RKO (cell line): Measurements from ENCODE around the gene TBL1X.

ENCODE experiments used
- DNase-seq: peaks from one replicate; pipeline ENCODE4 v3.0.0-alpha.2; 2016; ENCODE audit warnings: low spot score

TBL1X gene

DNA sequence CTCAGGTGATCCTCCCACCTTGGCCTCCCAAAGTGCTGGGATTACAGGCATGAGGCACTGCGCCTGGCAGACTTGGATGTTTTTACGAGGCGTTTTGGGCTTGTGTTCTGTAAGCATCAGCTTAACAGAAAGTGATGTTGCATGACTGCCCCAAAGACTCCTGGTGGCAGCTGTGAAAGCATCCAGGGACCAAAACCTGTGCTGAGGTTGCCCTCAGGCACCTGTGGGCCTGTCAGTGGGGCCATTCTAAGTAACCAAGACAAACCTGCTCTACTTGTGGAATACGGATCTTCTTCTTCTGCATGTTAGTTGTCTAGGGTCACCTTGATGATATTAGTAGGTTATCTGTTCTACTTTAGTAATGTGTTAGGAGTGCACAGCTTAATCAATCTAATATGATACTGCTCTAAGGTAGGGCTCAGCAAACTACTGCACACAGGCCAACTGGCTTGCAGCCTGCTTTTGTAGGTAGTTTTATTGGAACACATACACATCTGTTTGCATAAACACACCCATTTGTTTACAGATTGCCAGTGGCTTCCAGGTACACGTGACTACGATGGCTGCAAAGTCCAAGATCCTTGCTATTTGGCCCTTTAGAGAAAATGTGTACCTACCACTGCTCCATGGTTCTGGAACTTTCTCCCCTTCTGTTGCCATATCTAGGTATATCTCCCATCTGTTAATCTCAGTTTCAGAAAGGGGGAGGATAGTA, 164.1 kb downstream of the TBL1X start:
- DNase-seq, result no peak

DNA sequence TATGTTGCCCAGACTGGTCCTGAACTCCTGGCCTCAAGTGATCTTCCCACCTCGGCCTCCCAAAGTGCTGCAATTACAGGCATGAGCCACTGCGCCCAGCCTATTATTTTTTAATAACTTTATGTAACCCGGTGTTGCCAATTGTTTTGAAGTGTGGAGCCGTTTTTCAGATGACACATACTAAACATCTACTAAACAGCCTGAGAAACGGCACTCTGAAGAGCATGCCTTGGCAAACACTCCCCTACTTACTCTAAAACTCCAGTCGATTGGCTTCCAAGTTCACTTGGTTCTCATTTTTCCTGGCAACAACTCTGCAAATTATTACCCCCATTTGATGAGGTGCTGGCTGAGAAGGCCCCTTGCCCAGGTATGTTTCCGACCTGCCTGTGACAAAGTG, 169.7 kb downstream of the TBL1X start:
- DNase-seq, result no peak

DNA sequence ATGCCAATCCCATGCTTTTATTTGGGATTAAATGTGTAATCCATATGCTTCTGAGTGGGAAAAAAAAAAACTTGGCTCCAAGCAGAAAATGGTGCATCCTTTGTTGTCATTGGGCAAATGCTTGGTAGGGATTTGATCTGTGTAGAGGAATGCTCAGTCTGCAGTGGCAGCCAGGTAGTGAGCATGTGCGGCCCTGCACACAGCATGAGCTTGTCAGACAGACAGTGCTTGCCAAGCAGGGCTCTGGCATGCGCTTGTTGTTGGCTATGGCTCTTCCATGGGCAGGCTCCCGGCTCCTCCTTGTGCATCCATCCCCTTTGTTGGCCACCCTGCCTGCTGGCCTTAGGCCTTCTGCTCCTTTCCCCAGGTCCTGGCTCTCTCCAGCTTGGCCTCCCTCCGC, 170.5 kb downstream of the TBL1X start:
- no peak for DNase-seq

DNA sequence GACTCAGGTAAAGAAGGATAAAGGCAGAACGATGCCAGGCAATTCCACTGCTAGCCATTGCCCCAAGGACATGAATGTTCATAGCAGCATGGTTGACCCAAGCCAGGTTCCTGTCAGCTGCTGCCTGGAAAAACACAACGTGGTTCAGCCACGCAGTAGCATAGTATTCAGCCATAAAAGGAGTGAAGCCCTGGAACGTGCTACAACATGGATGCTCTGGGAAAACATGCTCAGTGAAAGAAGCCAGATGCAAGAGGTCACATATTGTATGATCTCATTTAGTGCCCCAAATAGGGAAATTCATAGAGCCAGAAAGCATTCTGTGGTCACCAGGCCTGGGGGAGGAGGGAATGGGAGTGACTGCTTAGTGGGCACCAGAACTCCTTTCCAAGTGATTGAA, 170.9 kb downstream of the TBL1X start:
- no peak for DNase-seq

DNA sequence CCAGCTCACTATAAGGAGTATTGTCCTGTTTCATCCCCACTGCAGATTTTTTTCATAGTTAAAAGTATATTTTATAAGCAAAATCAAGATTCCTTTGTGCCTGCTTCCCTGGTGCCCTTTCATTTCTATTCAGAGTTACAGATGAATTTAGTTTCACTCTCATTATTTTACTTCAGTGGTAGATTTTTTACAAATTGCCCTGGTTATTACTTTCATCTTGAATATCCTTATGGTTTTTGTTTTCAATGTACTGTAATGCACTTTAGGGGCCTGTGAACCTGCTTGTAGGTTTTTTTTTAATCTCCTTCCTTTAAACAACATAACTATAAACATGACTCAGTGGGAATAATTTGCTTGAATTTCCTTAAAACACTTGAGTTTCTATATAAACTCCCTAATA, 174.0 kb downstream of the TBL1X start:
- no peak for DNase-seq

DNA sequence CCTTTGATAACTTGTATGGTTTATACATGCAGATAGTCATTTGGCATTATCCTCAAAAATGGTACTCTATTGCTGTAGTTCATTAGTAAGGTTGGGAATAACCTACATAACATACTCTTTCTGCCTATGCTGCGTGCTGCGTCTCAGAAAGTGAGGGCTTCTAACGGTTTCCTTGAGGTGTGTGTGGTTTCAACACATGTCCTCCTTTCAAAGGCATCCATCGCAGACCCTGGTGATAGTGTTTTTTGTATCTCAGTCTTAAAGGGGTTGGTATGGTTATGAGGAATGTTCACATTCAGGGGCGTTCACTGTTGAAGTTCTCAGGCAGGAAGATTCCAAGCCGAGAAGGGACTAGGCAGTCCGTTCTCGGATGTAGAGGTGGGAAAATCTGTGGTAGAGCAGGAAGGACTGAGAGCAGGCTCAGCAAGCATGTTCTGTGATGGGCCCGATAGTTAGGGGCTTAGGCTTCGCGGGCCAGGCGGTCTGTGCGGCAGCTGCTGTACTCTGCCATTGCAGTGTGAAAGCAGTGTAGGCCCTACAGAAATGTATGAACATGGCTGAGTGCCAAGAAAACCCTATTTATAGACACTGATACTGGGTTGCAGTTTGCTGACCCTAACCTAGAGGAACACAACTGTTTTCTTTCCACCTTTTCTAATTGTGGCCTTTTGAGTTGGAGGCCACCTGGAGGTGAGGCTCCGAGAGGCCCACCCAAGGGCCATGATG, 177.6 kb downstream of the TBL1X start:
- no peak for DNase-seq

DNA sequence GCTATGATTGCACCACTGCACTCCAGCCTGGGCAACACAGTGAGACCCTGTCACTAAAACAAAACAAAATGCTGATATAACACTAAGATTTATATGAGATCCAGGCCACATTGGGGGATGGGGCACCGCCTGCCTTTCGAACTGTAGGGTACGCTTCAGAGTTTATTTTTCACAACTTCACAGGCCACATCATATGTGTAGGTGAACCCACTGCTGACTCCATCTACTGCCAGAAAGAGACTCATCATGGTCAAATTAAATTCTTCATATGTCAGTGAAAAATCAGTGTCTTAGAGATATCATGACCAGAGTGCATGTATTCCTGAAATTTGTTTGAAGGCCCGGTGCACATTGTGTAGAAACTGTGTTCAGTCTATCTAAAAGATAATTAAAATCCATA, 178.9 kb downstream of the TBL1X start:
- no peak for DNase-seq

DNA sequence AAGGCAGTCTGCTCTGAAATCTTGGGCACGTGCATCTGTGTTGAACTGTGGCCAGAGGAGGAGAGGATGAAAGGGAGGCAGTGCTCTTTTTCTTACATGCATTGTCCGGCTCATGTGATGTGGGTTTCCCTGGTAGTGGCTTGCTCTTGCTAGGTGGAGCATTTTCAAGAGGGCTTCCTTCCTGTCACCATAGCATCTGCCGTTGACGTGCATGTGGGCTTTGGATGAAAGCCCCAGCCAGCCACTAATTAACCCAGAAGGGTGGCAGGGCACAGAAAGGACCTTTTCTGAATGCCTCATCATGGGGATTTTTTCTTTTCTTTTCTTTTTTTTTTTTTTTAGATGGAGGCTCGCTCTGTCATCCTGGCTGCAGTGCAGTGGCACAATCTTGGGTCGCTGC, 179.5 kb downstream of the TBL1X start:
- no peak for DNase-seq

DNA sequence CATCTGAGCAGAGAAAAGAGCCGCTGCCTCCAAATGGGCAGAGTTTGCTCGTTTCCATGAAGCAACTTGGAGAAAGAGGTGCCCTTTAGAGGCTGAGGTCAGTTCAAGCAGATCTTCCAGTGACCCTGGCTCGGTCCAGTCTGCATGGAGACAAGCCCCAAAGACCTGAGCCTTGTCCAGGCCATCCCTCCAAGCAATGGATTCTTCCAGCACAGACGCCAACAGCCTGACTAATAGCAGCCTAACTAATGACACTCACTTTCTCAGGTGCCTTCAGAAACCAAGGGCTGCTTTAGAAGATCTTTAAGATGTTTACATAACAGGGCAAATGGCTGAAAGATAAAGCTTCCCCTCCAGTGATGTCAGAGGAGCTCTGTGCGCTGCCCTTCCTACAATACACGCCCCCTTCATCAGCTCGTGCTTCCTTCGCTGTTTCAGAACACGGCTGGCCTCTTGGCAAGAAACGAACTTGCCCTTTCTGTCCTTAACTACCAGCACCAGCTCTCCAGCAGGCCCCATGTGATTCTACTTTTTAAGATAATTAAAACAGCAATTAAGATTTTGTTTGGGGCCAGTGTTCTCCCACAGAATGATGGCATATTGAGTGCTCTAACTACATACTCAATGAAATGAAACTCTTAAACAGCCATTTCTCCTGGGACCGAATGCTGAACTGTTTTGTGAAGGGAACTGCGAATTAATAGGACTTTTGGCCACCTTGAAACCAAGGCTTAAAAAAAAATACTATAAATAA, 181.8 kb downstream of the TBL1X start:
- DNase-seq, result no peak

DNA sequence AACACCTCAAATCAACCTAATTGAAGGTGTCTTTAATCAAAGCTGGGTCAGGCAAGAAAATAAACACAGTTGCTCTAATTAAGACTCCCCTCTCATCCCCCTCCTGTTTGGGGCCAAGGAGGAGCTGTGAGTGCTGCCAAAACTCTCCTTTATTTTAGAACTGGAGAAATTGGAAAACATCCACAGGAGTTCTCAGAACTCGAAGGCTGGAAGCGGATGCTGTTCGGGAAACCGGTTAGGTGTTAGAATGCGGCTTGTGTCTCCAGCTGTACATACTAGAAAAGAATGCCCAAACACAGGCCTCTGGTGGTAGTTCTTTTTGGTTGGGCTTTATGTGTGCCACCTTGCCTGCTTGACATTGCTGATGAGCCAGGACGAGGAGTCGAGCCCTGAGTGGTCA, 182.6 kb downstream of the TBL1X start:
- DNase-seq, result no peak

DNA sequence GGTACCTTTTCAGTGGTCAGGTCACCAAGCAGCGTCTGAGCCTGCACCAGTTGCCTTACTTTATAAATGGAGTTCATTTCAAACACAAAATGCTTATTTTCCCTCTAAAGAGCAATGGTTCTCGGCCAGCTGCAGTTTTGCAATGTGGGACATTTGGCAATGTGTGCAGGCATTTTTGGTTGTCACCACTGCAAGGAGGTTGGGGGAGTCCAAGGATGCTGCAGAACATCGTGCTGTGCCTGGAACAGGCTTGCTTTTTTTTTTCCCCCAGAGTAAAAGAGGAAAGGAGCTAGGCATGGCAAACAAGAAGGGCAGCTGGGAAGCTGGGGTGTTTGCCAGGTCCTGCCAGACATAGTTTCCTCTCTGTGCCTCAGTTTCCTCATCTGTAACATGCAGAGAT, 185.2 kb downstream of the TBL1X start:
- DNase-seq, result no peak

DNA sequence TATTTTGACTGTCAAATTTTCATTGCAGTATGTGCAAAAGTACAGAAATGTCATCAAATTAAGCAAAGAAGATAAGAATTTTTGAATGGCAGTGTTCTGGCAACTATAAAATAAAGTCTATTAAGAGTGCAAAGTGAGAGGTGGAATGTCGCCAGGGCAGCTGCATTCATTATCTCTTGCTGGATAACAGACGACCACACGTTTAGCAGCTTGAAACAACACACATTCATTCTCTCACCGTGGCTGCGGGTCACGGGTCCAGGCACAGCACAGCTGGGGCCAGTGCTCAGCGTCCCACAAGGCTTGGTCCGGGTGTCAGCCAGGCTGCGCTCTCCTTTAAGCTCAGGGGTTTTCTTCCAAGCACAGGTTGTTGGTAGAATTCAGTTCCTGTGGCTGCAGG, 186.9 kb downstream of the TBL1X start:
- DNase-seq, result no peak

DNA sequence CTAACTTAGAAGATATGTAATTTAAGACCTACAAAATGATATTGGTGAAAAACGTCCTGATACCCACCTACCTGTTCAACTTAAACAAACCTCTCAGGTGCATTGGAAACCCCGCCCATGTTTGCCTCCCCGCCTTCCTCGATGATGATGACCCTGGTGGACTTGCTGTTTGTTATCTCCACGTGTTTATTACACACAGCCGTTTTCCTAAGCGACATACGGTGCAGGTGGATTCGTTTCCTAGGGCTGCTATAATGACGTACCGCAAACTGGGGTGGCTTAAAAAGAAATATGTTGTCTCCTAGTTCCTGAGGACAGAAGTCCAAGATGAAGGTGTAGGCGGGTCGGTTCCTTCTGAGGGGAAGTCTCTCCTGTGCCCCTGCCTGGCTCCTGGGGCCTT, 190.1 kb downstream of the TBL1X start:
- DNase-seq, result no peak

DNA sequence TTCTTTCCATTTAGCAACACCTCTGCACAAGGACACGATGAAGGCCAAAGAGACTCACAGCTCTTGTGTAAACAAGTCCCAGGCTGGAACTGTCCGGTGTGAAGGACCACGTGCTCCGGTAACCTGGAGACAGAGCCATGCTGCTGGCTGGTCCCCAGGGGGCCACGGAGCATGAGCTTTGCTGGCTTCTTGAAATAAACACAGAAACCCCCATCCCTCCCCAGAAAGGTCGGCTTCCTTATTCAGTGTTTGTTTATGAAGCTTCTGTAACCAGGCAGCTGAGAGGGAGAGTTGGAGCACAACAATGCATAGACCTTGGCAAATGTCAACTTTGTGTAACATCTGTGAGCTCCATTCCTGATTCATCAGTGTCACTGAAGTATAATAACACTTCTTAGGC, 191.4 kb downstream of the TBL1X start:
- no peak for DNase-seq

DNA sequence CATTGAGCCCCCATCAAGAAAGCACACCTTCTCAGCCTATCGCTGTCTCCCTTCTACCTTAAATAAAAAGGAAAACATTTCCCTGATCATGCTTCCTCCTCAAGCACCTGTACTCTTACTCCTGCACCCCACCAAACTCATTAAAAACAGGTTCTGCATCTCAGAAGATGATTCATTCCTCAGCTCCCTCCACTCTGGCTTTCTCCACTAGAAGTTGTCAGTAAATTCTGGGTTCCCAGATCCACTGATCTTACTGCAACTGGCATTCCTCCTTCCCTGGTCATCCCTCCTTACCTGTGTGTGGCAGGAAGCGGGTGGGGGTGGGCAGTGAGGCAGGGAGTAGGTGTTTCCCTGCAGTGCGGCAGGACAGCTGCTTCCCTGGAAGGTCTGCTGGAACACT, 192.0 kb downstream of the TBL1X start:
- no peak for DNase-seq

DNA sequence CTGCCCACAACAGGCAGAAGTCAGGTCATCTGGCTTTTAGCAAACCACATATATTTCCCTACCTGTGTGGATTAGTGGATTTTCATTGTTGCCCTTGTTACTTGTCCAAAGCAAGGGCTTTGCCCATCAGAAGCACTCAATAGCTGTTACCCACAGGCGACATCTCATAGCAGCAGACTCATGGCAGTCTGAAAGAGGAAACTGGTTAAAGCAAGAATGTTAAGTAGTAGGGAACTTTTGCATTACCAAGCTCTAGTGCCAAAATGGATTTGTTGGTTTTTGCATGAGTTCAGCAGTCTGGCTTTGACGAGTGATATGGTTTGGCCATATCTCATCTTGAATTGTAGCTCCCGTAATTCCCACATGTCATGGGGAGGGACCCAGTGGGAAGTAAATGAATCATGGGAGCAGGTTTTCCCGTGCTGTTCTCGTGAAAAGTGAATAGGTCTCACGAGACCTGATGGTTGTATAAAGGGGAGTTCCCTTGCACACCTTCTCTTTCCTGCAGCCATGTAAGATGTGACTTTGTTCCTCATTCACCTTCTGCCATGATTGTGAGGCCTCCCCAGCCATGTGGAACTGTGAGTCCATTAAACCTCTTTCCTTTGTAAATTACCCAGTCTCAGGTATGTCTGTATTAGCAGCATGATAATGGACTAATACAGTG, 192.9 kb downstream of the TBL1X start:
- no peak for DNase-seq

DNA sequence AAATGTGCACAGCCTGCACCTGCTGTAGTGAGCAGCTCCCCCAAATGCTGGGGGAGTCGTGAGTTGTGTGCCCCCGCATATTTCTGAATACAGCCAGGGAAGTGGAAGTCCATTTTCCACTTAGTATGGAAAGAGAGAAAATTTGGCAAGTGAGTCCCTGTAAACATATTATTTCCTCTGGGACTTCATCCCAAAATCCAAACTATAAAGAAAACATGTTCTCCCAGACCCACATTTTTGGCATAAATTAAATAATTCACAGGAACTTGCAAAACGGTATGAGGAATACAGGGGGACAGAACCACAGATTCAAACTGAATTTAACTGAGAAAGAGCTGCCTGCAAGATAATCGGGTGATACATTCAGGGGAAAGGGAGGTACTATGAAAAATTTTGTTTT, 193.6 kb downstream of the TBL1X start:
- no peak for DNase-seq

DNA sequence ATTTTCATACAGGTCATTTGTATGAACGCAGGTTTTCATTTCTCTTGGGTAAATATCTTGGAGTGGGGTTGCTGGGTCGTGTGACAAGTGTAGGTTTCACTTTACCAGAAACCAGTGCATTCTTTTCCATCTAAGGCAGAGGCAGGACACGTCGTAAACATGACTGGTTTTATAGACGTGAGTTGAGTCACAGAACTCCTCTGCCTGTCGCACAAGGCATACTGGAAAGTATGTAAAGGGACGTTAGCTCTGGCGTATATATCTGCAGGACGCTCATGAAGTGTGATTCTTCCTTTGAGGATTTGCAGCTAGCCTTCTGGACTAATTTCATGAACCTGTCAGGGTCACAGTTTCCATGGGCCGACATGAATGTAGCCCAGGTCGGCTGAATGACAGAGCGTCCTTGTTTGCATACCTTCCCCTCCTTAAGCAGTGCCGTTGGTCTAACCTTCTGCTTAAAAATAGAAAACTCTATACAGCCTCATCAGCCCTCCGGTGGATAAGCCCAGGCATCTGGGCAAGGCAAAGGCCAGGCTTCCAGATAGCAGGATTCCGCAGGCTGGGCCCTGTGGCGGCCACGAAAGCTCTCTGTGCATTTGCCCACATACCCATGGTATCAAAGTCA, 194.8 kb downstream of the TBL1X start:
- no peak for DNase-seq

DNA sequence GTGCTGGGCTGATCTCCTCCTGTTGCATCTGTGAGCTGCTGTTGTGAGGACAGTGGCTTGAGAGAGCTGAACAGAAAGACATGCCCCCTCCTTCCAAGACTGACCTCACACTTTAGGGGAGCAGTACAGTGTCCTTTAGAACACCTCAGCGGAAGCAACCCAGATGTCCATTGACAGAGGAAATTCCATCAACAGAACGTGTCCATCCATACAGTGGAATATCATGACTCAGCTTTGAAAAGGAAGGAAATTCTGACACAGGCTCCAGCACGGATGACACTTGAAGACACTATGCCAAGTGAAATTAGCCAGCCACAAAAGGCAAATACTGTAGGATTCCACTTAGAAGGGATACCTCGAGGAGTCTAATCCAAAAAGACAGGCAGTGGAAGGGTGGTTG, 197.3 kb downstream of the TBL1X start:
- DNase-seq, result peak; percentile 82

DNA sequence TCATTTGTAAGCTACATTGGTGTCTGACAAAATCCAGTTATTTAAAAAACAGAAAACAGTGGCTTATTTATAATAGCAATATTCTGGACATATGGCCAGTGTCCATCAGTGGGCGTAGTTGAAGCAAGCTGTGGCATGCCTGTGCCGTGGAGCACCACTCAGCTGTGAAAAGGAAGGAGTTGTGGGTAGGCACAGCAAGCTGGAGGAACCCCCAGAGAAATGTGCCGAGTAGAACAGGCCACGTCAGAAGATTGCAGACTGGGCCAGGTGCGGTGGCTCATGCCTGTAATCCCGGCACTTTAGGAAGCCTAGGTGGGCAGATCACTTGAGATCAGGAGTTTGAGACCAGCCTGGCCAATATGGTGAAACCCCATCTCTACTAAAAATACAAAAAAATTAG, 198.4 kb downstream of the TBL1X start:
- DNase-seq, result no peak

DNA sequence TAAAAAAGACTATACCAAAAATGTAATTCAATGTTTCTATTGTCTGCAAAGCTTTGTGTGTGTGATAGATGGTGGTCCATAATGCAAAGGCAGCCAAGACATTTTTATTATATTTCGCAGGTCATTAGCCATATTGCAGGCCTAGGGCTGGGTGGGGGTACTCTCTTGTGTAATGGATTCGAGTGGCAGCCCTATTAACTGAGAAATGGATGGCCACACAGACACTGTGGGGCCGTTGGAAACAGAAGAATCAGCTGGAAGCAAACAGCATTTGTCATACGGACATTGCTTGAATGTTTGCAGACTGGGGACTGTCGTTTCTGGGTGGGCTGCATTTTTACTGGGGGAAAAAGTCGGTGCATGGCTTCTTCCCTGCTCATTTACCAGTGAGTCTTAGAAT, 199.4 kb downstream of the TBL1X start:
- no peak for DNase-seq

DNA sequence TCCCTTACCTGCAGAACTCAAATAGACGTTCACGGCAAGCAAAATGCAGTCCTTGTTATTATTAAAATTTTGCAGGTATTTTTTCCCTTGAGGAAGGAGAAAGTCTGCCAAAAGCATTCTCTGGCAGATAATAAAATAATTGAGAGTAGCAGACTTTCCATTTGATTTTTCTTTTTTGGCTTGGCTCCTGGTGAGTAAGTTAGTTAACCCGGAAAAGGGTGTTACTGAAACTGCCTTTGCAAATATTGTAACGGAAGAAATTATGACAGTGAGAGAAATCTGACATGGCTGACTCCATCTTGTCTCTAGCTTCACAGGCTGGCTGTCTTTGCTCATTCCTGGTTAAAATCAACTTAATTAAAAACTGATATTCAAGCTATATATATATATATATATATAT, 200.3 kb downstream of the TBL1X start:
- peak; percentile 3 for DNase-seq
